NCI-H1694 treated with DMSO at 0.1 percent for 48 hours (cell line): Measurements from ENCODE around the gene DNAJC21.
"Not testable (repeated sequence)": the region's sequence is repeated elsewhere in the genome, so short reads cannot be mapped to it uniquely, and the experiment has no call there.

ENCODE experiments used
- DNase-seq: peaks from one replicate; lab custom pipeline; 2025; lab: John Stamatoyannopoulos, UW

DNAJC21 gene

DNA sequence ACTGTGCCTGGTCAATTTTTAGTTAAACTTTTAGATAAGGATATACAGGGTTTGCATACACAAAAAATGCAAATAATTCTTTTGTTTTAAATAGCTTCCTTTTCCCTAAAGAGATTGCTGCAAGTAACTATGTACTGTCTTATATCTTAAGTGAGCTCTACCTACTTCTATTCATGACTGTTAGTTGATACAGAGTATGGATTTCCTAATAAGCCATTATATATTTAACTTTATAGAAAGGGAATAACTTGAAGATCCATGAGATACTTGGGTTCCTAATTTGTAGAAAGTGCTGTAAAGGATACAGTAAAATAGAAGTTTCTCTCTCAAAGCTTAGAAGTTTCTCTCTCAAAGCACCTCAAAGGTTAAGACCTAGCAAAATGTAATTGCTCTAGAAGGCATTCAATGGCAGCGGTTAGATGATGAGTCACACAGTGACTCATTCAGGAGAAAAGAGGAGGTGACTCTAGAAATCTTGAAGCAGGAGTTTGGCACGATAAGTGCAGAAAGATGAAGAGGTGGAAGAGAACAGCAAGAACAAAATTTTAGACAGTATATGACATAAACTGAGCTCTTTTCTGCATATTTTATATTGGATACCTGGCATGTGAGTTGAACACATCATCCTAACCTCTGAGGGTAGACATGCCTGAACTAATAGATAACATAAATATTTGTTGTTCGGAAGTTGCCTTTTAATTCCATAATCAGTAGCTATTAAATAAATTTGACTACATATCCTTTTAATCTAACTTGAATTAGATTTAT is 5.5 kb upstream of the DNAJC21 start:
- no peak for DNase-seq

DNA sequence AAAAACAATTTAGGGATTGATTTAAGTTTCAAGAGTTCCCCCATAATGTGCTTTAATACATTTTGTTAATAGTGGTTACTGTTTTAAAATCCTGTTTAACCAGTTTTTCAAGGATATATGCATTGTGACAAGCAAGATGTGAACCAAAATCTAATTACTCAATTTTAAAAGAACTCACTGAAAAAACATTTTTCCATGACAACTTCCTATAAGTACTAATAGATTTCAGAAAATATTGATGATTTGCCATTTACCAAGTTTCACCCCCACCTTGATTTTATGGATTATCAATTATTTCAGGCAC is 4.9 kb upstream of the DNAJC21 start:
- no peak for DNase-seq

DNA sequence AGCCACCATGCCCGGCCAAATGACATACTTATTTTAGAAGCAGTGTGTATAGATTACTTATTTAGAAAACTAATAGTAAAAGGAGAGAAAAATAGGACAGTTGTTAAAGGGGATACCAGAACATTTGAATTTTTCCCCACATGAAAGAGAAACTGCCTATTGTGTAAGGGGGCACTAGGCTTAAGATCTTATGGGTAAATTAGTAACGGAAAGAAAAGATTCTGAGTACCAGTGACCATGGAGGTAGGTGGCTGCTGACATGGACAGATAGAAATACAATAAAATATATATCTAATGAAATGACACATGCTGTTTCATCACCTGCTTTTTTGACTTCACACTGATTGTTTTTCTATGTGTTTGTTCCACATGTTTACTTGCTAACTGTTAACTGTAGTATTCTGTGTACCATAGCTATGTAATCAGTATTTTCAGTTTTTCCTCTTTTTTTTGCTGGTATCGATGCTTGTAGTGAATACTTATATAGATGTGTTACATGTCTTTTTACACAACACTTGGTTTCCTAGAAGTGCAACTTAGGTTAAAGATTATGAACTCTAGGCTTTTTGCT is 3.0 kb upstream of the DNAJC21 start:
- no peak for DNase-seq

DNA sequence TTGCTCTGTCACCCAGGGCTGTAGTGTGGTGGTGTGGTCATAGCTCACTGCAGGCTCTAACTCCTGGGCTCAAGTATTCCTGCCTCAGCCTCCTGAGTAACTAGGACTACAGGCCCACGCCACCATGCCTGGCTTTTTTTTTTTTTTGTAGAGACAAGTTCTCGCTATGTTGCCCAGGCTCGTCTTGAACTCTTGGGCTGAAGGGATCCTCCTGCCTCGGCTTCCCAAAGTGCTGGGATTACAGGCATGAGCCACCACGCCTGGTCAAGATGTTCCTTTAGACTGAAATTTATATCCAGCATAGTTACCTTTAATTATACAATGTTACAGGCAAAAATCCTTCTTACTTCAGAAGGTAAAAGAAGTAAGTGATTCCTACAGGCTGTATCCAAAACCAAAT is 1.6 kb upstream of the DNAJC21 start:
- no peak for DNase-seq

DNA sequence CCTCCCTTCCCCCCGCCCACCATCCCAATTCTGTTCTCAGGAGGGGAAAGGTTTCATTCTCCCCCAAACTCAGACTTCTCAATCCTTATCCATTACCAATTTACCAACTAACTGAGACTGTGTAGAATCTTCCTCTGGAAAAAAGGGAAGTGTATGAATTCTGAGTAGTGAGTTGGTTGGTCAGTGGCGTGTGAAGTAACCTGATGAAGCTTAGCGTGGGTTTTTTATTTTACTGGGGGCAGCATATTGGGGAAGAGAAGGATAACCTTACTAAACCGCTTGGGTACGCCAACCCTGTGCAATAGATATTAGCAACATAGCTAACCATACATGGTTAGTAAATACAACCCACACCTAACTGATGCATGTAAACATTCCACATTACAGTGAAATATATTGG is 1.1 kb upstream of the DNAJC21 start:
- no peak for DNase-seq

DNA sequence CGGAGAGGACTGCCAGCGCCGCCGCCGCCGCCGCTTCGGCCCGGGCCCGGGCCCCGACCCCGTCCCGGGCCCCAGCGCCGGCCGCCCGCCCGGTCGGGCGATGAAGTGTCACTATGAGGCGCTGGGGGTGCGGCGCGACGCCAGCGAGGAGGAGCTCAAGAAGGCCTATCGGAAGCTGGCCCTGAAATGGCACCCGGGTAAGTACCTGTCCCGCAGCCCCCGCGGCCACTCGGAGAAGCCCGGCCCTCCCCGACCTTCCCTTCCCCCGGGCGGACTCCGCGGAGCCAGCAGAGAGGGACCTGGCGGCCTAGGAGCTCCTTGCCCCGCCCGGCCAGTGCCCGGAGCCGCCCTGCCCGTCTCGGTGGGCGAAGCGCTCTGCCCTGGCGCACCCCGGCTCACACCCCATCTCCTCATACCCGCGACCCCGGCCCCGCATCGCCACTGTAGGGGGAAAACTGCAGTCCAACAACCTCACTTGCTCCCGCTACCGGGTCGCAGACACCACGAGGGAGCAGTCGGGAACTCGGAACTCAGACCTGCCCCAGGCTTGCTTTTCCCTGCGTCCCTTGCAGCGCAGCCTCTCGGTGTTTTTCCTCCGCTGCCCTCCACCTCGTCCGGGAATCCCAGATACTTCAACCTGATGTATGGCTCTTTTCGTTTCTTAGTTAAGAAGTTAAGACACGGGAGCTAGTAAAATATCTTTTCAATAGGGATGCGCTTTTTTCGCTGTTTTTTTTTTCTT is 532 bp downstream of the DNAJC21 start:
- peak; percentile 62 for DNase-seq

DNA sequence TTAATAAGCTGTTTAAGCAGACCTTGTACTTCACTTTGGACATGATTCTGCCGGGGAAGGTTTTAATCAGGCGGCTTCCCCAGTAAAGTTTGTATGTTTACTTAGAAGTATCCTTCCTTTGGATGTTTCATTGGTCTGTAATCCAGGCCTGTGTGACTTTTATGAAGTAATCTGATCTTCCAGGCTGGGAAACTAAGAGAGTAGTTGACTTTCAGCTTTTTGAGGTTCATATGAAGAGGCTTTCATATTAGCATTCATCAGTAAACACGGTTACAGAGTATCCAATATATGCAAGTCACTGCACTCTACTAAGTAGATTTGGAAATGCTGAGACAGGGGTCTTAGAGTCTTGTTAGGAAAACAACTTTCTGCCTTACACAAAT is 1.1 kb downstream of the DNAJC21 start:
- no peak for DNase-seq

DNA sequence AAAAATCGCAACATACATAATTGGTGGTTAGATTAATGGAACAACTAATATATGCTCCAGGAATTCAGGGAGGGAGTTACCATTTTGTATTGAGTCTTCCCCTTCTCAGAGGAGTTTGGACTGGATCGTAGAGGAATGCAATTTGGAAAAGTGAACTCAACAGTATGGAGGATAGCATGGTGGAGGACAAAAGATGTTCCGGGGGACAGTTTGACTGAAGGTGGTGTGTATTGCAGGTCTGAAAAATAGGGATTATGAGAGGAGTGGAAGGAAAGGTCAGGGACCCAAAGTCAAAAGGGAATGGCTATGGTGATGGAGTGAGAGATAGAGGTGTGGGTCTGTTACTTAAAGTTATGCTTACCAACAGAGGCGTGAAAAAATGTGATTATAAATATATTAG is 1.5 kb downstream of the DNAJC21 start:
- no peak for DNase-seq

DNA sequence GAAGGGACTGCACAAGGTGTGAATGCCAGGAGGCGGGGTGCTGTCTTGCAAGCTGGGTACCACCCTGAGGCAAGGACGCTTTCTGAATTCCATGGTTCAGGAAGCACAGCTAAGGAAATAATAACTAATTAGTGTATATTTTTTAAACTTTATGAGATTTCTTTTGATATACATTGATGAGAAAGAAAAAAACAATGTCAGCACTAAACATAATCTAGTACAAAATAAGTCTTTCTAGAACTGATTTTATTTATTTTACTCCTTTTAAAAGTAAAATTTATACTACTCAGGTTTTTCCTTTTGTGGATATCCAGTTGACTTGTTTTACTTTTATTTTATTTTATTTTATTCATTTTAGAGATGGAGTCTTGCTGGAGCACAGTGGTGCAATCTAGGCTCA is 3.6 kb downstream of the DNAJC21 start:
- DNase-seq = no peak

DNA sequence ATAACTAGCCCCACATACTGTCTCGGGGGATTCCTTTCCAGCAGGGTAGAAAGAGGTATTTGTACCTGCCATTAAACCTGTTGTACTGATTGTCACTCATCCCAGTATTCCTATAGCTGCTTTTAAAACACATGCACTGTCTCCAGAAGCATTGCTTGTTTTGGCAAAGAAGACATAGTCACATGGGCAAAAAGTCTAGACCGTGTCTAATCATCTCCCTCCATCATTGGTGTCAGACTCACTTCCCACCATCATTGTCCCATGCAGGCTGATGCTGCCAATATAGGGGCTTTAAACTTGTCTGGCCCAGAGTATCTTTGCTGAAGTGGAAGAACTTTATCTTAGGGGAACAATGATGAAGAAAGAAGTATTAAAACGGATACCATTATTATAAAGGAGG is 12.6 kb downstream of the DNAJC21 start:
- no peak for DNase-seq

DNA sequence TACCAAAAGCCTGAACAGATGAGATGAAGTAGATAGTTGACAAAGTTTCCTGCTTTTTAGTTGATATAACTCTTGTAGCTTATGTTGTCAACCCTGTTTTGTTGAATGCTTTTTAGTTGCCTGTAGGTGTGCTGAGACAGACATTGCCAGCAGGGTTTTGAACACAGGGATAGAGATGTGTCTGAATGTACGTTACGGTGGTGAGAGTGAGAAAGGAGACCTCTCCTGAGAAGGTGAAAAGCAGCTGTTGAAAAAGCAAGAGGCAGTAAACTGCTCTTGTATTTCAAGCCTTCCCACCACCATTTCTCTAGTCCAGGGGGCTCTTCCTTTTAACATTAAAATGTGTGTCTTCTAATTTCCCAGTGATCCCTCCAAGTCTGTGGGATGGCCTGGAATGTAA is 14.7 kb downstream of the DNAJC21 start:
- no peak for DNase-seq

DNA sequence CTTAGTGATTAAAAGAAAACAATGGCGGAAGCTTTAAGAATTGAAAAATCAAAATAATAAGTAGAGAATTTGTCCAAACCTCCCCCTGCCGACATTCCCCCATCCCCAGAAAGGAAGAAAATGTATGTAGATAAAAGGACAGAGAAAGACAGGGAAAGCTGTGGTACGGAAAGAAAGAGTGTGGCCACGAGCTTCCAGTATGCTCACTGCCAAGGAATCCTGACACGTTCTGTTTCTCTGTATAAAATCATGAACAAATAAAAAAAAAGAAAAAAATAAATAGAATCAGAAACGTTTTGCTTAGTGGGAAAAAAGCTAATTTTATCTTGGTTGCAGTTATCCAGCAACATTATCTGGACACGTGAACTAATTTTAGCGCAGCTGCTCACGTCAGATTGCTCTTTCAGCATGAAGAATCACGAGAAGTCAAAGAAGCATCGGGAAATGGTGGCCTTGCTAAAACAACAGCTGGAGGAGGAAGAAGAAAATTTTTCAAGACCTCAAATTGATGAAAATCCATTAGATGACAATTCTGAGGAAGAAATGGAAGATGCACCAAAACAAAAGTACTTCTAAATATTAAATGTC is 15.2 kb downstream of the DNAJC21 start:
- no peak for DNase-seq

DNA sequence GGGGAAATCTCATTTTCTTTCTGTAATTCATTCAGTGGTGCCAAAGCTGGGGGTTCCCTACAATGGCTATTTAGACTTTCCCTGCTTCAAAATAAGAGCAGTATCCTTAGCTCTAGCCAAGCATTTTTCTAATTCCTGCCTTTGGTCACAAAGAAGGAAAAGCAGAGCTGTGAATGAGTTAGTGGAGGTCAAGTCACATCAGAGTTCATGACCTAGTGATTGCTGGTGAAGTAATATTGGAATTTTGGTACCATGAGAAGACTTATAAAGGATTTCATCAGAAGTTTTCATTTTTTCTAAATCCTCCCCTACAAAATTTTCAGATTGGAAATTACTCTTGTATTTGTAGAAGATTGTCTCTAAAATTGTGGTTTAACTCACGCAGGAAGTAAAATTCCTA is 28.0 kb downstream of the DNAJC21 start:
- no peak for DNase-seq

DNA sequence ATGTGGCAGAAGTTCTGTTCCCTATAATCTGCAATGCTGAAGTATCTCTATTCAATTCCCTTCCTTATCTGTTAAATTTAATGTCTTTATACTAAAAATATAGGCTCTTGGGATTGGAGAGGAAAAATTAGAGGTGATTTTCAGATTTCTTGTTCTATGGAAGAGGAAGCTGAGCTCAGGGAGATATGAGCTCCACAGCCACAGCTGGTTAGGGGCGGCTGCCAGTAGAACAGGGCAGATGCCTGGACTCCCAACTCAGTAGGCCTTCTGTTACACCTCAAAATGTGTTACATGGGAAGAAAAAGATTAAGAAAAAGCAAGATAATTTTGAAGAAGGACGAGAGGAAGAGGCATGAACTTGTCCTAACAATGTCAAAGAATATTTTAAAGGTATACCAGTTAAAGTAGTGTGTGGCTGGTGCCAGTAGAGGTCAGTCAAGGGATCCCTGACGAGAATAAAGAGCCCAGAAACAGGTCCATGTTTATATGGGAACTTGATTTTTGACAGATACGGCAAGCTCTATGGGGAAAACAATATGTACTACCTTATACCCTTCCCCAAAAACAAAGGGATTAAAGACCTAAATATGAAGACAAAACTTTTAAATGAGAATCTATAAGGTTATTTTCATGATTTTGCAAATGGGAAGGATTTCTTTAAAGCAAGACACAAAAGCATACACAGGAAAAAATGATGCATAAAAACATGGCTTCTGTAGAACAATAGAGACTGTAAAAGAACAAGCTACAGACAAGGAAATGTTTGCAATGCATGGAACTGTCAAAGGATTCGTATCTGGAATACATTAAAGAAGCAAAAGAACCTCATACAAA is 28.7 kb downstream of the DNAJC21 start:
- DNase-seq = peak; percentile 33

DNA sequence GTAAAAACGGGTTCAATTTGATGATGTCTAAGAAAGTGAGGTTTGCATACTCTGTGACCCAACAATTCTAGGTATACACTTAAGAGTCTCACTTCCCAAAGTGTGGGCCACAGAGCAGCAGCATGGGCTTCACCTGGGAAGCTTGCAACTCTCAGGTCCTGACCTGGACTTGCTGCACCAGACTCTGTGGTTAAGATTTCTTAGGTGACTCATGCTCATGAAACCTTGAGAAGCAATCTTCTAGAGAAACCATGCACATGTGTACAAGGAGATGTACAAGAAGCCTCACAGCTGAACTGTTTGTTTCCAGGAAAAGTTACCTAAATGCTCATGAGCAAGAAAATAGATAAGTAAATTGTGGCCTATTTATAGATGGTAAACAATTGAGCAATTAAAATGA is 30.0 kb downstream of the DNAJC21 start:
- no peak for DNase-seq

DNA sequence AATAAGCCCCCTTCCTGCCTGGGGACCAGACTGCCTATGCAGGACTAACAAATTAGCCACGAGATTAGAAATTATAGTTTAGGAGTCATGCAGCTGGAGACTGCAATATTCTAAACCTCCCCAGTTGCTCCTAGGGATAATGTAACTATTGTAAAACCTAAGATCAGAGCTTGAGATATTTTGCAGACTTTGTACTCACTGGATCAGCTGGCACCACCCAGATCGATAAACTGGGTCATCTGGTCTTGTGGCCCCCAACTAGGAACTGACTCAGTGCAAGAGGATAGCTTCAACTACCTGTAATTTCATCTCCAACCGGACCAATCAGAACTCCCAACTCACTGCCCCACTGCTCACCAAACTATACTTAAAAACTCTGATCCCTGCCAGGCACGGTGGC is 38.2 kb downstream of the DNAJC21 start:
- DNase-seq = no peak

DNA sequence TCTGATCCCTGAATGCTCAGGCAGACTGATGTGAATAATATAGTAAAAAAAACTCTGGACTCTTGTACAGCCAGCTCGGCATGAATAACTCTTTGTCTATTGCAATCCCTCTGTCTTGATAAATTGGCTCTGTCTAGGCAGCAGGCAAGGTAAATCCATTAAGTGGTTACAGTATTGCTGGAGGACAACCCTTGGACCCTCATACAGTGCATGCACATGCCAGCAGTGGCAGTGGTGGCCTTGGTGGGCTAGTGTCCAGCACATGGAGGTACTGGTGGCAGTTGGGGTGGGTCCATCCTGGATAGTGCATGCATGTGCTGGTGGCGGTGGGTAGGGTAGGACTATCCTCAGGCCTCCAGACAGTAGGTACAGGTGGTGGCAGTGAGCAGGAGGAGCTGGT is 38.9 kb downstream of the DNAJC21 start:
- DNase-seq = no peak

DNA sequence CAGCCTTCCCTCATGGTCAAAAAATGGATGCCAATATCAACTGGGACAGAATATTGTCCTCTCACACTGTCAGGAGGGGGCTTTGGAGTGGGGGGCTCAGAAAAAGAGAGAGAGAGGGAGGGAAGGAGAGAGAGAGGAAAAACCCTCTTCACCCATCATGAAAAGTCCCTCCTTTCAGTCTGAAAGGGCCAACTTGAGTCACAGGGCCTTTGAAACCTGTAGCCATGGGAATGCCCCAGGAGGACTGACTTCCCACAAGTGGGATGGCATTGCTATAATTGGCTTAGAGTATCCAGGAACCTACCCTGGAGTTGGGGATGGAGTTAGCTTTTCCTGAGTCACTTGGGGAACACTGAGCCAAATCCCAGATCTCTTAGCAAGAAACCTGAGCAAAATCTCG is 41.2 kb downstream of the DNAJC21 start:
- DNase-seq = no peak

DNA sequence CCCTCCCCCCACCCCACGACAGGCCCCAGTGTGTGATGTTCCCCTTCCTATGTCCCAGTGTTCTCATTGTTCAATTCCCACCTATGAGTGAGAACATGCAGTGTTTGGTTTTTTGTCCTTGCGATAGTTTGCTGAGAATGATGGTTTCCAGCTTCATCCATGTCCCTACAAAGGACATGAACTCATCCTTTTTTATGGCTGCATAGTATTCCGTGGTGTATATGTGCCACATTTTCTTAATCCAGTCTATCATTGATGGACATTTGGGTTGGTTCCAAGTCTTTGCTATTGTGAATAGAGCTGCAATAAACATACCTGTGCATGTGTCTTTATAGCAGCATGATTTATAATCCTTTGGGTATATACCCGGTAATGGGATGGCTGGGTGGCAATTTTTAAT is 42.3 kb downstream of the DNAJC21 start:
- not testable (repeated sequence) for DNase-seq

DNA sequence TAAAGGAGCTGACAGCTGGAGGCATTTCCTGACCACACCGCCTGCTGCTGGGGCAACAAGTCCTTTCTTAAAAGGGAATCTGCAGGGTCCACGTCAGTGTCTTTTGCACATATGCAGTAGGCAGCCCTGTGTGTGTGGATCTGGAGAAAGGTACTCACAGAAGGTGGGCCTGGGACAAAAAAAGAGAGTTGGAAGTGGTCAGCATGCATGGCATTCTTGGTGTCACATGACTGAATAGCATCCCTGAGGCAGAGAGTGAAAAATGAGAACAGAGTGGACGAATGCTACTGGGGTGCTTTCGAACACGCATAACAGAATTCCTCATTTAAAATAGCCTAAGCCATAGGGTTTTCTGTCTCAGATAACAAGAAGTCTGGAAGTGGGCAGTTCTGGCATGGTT is 47.0 kb downstream of the DNAJC21 start:
- no peak for DNase-seq

DNA sequence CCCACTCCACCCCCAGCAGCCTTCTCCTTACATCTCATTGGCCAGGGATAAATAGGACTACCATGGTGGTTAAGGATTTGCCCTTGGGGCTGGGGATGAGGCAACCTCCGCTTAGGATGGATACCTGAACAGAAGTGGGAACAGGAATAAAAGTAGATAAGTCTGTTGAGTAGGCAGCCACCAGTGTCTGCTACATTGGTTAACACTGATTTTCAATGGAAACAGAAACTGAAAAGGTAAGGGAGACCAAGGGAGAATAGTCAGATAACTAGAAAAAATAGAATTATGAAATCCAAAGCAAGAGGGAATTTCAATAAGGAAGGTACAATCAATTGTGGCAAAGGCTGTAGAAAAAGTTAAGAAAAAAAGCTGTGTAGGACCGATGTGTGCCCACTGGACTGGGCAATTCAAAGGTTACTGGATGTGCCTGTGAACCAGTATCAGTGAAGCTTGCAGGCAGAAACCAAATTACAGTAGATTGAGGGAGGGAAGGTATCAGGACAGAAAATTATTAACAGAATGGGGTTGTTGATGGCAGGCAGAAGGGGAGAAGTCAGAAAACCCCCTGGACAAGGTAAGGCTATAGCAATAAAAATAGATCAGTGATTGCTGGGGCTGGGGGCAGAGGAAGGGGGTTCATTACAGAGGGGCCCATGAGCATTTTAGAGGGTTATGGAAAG is 48.7 kb downstream of the DNAJC21 start:
- DNase-seq = no peak

DNA sequence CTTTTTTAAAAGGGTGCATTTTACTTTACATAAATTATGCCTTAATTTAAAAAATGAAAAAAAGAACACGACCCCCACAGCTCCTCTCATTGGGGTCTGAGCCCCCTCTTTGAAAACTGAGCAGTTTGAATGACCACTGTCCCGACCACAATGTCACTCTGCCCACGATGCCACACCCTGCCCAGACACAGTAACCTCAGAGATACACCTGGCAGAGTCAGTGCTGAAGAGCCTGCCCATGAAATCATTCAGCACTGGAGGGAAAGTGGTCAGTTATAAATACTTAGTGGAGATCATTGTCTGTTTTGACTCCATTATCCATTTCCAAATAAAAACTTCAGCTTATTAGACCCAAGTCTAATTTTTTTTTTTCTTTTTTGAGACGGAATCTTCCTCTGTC is 49.3 kb downstream of the DNAJC21 start:
- no peak for DNase-seq
